ENCODE measurements around the gene KRT26. TPM values are rescaled to one million over a fixed set of nuclear protein-coding genes. Genes with fewer than 3 reads are reported as not detected.
A peak's percentile ranks its signal among the peaks of the same experiment; 100 is the strongest.

The KRT26 gene, protein sequence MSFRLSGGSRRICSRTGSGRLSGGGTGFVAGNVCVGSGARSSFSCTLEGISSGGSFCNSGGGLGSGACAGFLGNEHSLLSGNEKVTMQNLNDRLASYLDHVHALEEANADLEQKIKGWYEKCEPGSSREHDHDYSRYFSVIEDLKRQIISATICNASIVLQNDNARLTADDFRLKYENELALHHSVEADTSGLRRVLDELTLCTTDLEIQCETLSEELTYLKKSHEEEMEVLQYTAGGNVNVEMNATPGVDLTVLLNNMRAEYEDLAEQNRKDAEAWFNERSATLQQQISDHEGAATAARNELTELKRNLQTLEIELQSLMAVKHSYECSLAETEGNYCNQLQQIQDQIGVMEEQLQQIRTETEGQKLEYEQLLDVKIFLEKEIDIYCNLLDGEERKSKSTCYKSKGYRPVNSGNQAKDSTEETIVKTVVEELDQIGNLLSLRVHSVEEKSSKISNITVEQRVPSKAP
- total RNA-seq = not detected
- polyA plus RNA-seq = not detected
- long read RNA-seq, donor 1 = 0 reads
- long read RNA-seq, donor 2 = 0 reads
- long read RNA-seq, donor 3 = 0 reads

DNA sequence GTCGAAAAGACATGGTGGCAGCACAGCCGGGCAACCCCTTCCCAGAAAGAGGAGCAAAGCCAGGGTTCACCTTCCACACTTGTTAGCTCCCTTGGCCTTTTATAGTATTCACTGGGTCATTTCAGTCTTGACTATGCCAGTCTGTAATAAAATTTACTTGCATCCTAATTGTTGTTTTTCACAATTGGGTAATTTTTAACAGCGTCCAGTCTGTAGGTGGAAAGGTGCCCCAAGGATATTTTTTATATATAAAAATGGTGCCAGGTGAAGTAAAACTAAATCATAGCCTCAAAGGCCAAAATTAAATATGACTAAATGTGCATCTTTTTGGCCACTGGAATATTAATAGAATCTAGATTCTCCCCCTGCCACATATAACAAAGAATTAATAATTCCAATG, at the start of gene KRT26:
TSS of gene KRT26 (minus strand) at position 101 of the 400 bp plus-strand sequence. CDS start at position 13, 88 bp downstream.
- H3K36me3 ChIP-seq = no peaks in the 10 kb centered on the region
- H3K4me3 ChIP-seq = no peak within 1 kb of the TSS
- DNase-seq (no peak), ATAC-seq (no peak)
- H3K27ac ChIP-seq = no peak within 1 kb of the TSS
- peaks cover 0 to 55% (median 19%) of the 10 kb centered on the region in 7 donors for H3K27me3 ChIP-seq
- no peaks in the 10 kb centered on the region for H3K4me1 ChIP-seq
- intact Hi-C loops (cut with DNase I) = no loop called here
- H3K9me3 ChIP-seq = no peaks in the 10 kb centered on the region
- TF ChIP-seq, protein P1, sequence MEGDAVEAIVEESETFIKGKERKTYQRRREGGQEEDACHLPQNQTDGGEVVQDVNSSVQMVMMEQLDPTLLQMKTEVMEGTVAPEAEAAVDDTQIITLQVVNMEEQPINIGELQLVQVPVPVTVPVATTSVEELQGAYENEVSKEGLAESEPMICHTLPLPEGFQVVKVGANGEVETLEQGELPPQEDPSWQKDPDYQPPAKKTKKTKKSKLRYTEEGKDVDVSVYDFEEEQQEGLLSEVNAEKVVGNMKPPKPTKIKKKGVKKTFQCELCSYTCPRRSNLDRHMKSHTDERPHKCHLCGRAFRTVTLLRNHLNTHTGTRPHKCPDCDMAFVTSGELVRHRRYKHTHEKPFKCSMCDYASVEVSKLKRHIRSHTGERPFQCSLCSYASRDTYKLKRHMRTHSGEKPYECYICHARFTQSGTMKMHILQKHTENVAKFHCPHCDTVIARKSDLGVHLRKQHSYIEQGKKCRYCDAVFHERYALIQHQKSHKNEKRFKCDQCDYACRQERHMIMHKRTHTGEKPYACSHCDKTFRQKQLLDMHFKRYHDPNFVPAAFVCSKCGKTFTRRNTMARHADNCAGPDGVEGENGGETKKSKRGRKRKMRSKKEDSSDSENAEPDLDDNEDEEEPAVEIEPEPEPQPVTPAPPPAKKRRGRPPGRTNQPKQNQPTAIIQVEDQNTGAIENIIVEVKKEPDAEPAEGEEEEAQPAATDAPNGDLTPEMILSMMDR (IDR thresholded peaks at IDR 0.05) = no peak
- WGBS, 2 donors = 90 to 91% methylated on average over 3 of the region's 3 CpGs

DNA sequence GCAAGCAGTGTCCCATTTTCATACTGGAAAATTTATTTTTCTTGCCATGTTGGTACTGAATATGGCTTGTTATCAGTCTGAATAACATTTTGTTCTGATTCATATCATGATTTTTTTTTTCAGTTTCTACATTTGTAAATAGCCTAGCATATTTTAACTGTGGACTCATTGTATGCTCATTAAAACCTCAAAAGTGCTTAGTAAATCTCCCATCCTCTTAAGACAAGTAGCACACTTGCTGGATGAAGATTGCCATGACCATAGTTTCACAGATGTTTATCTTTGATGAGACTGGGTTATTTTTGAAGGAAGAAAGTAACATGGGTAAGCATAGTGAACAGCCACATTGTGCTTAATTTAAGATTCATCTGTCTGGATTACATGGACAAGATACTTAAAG, 49.5 kb upstream of the KRT26 start:
- DNase-seq (no peak), ATAC-seq (no peak)
- Histone ChIP-seq H3K36me3 (peaks cover 0 to 16% (median 0%) of the 10 kb centered on the region in 9 donors), H3K27ac (peak overlapping the region in 2 of 10 donors; percentile 94 to 98), H3K4me1 (peaks cover 0 to 37% (median 24%) of the 10 kb centered on the region in 9 donors), H3K27me3 (no peaks in the 10 kb centered on the region), H3K9me3 (no peaks in the 10 kb centered on the region), H3K4me3 (no peak overlapping the region)
- intact Hi-C loops (cut with DNase I) = loop anchor here in 1 of 10 donors (10.0 kb wide), 1 partner anchor 57 kb away; no protein-coding TSS in a partner anchor
- TF ChIP-seq, protein P1 (IDR thresholded peaks at IDR 0.05) = no peak

DNA sequence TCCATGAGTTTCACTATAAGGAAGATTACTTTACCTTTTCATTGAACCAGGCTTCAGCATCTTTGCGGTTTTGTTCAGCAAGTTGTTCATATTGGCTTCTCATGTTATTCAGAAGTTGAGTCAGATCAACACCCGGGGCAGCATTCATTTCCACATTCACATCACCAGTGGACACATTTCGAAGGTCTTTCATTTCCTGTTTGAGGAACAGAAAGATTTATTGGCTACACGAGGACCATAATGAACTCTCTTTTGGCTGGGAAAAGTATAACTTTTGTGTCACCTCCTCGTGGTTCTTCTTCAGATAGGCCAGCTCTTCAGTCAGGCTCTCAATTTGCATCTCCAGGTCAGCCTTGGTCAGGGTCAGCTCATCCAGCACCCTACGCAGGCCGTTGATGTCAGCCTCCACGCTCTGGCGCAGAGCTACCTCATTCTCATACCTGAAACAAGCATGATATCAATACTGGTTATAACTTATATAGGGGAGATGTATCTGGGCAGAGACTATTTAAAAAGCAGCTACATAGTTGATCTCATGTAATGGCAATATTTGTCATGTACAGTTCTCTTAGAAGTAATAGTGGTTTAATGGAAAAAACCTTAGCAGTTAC, 48.3 kb upstream of the KRT26 start:
- TF ChIP-seq, protein P1 (IDR thresholded peaks at IDR 0.05) = no peak
- intact Hi-C loops (cut with DNase I) = loop anchor here in 1 of 10 donors (10.0 kb wide), 1 partner anchor 56 kb away; no protein-coding TSS in a partner anchor
- DNase-seq (no peak), ATAC-seq (no peak)
- Histone ChIP-seq H3K27ac (peak overlapping the region; percentile 90 to 98 (median 94)), H3K4me1 (peaks cover 0 to 37% (median 24%) of the 10 kb centered on the region in 9 donors), H3K27me3 (no peaks in the 10 kb centered on the region), H3K9me3 (no peaks in the 10 kb centered on the region), H3K36me3 (peaks cover 0 to 19% (median 0%) of the 10 kb centered on the region in 9 donors), H3K4me3 (peak overlapping the region in 1 of 10 donors; percentile 66)
- WGBS, 2 donors = 85 to 88% methylated on average over 9 of the region's 9 CpGs

DNA sequence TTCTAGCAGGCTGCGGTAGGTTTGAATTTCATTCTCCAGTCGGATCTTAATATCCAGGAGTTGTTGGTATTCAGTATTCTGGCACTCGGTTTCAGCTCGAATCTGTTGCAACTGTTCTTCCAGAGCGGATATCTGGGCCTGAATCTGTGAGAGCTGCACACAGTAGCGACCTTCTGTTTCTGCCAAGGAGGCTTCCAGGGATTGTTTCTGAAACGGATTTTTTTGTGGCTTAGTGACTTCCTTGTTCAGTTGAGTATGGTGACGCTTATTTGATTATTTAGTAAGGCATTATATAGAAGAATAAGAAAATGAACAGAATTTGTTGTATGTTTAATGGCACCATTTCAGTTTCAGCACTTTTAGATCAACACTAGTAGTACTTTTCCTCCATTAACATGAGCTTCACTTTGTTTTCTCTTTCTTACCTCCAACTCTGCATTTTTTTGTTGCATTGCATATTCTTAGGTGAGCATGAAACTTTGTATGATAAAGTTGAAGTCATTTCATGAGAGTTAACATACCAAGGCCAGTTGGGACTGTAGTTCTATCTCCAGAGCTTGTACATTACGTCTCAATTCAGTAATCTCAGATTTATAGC, 47.6 kb upstream of the KRT26 start:
- DNase-seq = peak in 1 of 2 donors; percentile 51
- intact Hi-C loops (cut with DNase I) = loop anchor here in 1 of 10 donors (10.0 kb wide), 1 partner anchor 55 kb away; no protein-coding TSS in a partner anchor
- TF ChIP-seq, protein P1 (IDR thresholded peaks at IDR 0.05) = no peak

More for the DNA sequence above, 47.6 kb upstream of the KRT26 start:
- Histone ChIP-seq H3K9me3 (peaks cover 0 to 3% (median 0%) of the 10 kb centered on the region in 11 donors), H3K4me1 (peaks cover 0 to 37% (median 24%) of the 10 kb centered on the region in 9 donors), H3K36me3 (peaks cover 0 to 19% (median 0%) of the 10 kb centered on the region in 9 donors), H3K4me3 (peak overlapping the region; percentile 39 to 79 (median 69)), H3K27ac (peak overlapping the region; percentile 90 to 98 (median 94)), H3K27me3 (no peaks in the 10 kb centered on the region)
- ATAC-seq = peak; percentile 38 to 90 (median 80)
- WGBS, 2 donors = 44 to 49% methylated on average over 9 of the region's 9 CpGs

All from heart right ventricle (tissue), 16 donors.